GM12891 (cell line): ENCODE measurements around the gene CD81.

Experiments
- POLR2A ChIP-seq: IDR thresholded peaks from 2 replicates; pipeline ENCODE4 v1.6.1; 2011; ENCODE audit warnings: low read depth, low read length, control low read depth
- POLR2AphosphoS5 ChIP-seq: IDR thresholded peaks from 2 replicates; pipeline ENCODE4 v1.6.1; 2011; ENCODE audit warnings: low read depth, low read length, control low read depth
- POU2F2 ChIP-seq: IDR thresholded peaks from 2 replicates; pipeline ENCODE4 v1.6.1; 2011; ENCODE audit warnings: low read depth, mild to moderate bottlenecking, control low read depth, low read length, moderate library complexity
- SPI1 ChIP-seq: IDR thresholded peaks from 2 replicates; pipeline ENCODE4 v1.6.1; 2011; ENCODE audit warnings: low read depth, low read length, control low read depth
- TAF1 ChIP-seq: IDR thresholded peaks from 2 replicates; pipeline ENCODE4 v1.6.1; 2011; ENCODE audit warnings: low read depth, low read length, control low read depth

GRCh38 chr11:2406878-2407410 lies 29.8 kb downstream of the CD81 start:
- TF ChIP-seq POLR2A (no peak), TAF1 (no peak), POLR2AphosphoS5 (no peak), SPI1 (no peak), POU2F2 (no peak)
